GM20431 (cell line): ENCODE measurements around the gene ACTR6.
"Not testable (repeated sequence)": the region's sequence is repeated elsewhere in the genome, so short reads cannot be mapped to it uniquely, and the experiment has no call there.

Experiments
- in situ Hi-C: fragments of 300-500 bp; cut with MseI, MboI; formaldehyde crosslinking; loops from one replicate; pipeline ENCODE4 v1.15.0; 2020; ENCODE audit warnings: low sequenced_read_pairs; ENCODE audit not compliant: unreplicated experiment

The ACTR6 gene

DNA sequence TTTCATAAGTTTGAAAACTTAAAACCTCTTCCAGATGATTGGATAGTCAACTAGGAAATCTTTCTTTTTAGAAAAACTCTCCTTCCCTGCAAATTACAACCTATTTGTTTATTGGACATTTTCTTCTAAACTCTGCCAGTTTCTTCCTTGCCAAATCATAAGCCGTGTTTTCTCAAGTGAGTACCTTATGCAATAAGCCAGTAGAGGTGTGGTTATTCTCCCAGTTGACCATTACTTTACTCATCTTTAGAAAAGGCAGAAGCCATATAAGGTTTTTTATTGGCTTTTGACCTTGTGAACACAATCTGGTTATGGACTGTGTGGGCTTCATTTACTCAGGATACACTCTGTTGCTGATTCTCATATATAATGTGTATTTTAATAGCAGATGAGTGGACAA, 14.6 kb downstream of the ACTR6 start:
- in situ Hi-C loops = no loop called here

DNA sequence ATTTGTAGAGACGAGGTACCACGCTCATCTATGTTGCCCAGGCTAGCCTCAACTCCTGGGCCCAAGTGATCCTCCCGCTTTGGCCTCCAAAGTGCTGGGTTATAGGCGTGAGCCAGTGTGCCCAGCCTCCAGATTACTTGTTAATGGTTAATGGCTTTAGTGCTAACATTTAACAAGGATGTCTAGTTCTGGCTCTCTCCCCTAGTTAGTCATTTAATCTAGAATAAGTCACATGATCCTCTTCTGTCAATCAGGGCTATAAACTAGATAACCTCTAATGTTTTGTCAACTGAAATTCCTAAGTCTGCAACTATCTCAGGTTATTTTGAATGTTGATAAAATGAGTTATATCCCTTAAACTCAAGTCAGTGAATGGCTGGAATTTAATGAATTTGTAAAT, 15.7 kb downstream of the ACTR6 start:
- in situ Hi-C loops = no loop called here

GRCh38 chr12:100219328-100220109, 18.9 kb downstream of the ACTR6 start:
- in situ Hi-C loops = no loop called here

DNA sequence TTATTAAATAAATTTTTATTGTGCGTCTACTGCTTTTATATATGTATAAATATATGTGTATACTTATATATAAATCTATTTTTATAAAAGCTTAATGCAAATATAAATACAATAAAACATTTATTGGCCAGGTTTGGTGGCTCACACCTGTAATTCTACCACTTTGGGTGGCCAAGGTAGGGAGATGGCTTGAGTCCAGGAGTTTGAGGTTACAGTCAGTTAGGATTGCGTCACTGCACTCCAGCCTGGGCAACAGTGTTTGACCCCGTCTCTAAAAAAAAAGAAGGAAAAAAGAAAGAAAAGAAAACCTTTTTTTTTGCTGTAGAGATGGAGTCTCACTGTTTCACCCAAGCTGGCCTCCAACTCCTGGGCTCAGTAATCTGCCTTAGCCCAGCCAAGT, 20.9 kb downstream of the ACTR6 start:
- in situ Hi-C loops = no loop called here

- in situ Hi-C loops = not testable (repeated sequence)
Measured at GRCh38 chr12:100222173-100222572, 21.6 kb downstream of the ACTR6 start.

GRCh38 chr12:100225491-100225890, 24.9 kb downstream of the ACTR6 start:
- in situ Hi-C loops = loop anchor here (25.0 kb wide), 2 partner anchors 187 to 337 kb away; partner anchors contain the start of gene GAS2L3

DNA sequence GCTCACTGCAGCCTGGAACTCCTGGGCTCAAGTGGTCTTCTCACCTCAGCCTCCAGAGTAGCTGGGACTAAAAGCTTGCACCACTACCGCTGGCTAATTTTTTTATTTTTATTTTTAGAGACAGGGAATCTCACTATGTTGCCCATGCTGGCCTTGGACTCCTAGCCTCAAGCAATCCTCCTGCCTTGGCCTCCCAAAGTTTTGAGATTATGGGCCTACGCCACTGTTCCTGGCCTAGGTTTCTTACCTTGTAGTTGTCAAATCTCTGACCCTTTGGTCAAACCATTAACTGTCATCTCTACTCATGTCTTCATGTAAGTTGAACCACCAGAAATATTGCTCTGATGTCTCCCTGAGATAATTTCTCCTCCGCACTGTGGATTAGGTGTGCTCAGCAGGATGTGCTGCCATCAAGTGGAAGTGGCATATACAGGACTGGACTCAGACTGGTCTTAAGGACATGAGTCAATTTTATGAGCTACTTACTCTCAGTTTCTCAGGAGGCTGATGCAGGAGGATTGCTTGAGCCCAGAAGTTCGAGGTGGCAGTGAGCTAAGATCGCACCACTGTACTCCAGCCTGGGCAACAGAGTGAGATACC, 28.5 kb downstream of the ACTR6 start:
- in situ Hi-C loops = loop anchor here (25.0 kb wide), 2 partner anchors 183 to 333 kb away; partner anchors contain the start of gene GAS2L3

DNA sequence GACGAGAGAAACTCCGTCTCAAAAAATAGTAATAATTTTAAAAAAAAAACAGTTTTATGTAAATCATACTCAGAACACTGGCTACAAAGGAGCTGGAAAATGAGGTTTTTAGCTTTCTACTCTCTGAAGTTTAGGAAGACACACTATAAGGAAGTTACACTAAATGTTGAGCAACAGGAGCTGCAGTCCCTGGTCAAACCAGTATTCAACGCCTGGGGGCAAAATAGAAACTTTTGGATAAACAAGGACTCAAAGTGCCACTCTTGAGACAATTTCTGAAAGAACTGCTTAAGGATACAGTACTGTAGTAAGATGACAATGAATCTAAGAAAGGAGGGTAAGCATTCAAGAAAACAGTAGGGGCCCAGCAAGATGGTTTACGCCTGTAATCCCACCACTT, 29.3 kb downstream of the ACTR6 start:
- in situ Hi-C loops = loop anchor here (25.0 kb wide), 2 partner anchors 182 to 332 kb away; partner anchors contain the start of gene GAS2L3

GRCh38 chr12:100231873-100232272, 31.3 kb downstream of the ACTR6 start:
- in situ Hi-C loops = loop anchor here (25.0 kb wide), 2 partner anchors 180 to 330 kb away; partner anchors contain the start of gene GAS2L3

DNA sequence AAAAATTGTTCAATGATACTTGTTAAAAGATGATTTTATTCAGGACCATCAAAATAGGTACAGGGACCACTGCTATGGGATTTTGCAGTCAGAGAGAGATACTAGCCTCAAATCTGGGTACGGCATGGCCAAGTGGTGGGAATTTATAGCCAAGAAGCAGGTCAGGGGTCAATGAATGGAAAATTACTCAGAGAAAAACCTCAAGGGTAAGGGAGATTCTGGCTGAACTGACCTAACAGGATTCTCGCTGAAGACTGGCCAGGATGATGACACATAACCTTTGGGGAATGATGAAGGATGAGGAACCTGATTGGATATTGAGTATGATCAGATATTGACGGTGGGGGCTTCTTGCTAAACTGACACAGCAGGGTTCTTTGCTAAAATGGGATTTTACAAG, 33.6 kb downstream of the ACTR6 start:
- in situ Hi-C loops = loop anchor here (25.0 kb wide), 2 partner anchors 178 to 328 kb away; partner anchors contain the start of gene GAS2L3

- in situ Hi-C loops = loop anchor here (25.0 kb wide), 2 partner anchors 178 to 328 kb away; partner anchors contain the start of gene GAS2L3
Measured at GRCh38 chr12:100234591-100235304, 34.1 kb downstream of the ACTR6 start.

DNA sequence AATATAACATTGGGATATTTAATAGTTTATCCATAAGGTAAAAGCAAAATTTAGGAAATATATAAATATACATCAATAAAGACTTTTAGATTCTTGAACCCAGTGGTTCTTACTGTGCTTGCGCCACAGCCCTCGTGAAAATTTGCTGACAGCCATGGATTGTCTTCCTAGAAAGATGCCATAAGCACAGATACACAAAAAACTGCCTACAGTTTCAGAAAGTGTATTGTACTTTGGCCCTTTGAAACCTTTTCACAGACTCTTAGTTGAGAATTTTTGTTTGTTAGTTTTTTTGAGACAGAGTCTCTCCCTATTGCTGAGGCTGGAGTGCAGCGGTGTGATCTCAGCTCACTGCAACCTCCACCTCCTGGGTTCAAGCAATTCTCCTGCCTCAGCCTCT, 38.2 kb downstream of the ACTR6 start:
- in situ Hi-C loops = loop anchor here (25.0 kb wide), 2 partner anchors 174 to 324 kb away; partner anchors contain the start of gene GAS2L3

GRCh38 chr12:100239589-100239988, 39.0 kb downstream of the ACTR6 start:
- in situ Hi-C loops = loop anchor here (25.0 kb wide), 2 partner anchors 173 to 323 kb away; partner anchors contain the start of gene GAS2L3

DNA sequence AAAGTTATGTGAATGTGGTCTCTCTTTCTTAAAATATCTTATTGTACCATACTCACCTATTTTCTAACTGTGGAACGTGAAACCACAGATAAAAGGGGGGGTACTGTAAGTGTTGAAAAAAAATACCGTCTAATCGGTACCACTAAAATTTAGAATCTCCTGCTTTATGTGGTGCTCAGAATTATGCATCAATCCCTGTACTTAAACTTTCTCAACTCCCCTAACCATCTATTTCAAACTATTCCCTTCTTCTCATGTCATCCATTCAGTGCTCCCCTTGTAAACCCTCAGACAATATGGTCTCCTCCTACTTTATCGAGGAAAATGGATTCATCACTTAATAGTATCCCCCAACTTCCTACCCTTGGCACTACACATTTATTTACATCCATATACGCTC, 42.5 kb downstream of the ACTR6 start:
- in situ Hi-C loops = loop anchor here (25.0 kb wide), 2 partner anchors 169 to 319 kb away; partner anchors contain the start of gene GAS2L3

- in situ Hi-C loops = loop anchor here (25.0 kb wide), 2 partner anchors 165 to 315 kb away; partner anchors contain the start of gene GAS2L3
Measured at GRCh38 chr12:100247765-100248164, 47.1 kb downstream of the ACTR6 start.

- in situ Hi-C loops = loop anchor here (25.0 kb wide), 2 partner anchors 163 to 313 kb away; partner anchors contain the start of gene GAS2L3
Measured at GRCh38 chr12:100248886-100249285, 48.3 kb downstream of the ACTR6 start.

GRCh38 chr12:100249941-100250340, 49.3 kb downstream of the ACTR6 start:
- in situ Hi-C loops = loop anchor here (25.0 kb wide), 2 partner anchors 162 to 312 kb away; partner anchors contain the start of gene GAS2L3

DNA sequence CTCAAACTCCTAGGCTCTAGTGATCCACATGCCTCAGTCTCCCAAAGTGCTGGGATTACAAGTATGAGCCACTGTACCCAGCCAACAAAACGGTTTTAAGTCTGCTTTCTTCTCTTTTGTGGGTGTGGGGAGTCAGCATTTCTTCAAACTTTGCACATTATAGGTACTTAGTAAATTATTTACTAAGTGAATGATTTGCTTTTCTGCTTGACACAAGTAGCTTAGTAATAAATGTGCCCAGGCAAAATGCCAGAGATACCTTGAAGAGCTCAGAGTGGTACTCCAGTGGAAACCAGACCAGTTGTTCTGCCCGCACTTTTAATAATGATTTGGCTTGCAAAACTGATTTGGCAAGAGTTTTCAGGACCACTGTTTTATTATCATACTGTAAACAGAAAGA, 51.3 kb downstream of the ACTR6 start:
- in situ Hi-C loops = no loop called here

DNA sequence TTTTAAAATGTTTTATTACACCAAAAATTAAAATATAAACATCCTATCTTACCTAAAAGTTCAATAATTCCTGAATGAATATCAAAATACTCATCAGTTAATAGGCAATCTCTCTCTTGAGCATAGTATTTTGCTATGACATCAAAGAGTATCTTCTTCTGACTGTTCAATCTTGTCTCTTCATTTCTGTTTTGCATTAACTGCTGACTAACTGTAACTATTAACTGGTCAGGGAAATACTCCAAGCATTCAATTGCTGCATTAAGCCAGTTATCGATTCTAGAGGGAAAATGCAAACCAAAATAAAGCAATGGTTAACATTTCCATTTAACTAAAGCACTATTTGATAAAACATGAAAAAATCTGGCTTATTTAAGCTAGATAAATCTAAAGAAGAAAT, 52.8 kb downstream of the ACTR6 start:
- in situ Hi-C loops = no loop called here

DNA sequence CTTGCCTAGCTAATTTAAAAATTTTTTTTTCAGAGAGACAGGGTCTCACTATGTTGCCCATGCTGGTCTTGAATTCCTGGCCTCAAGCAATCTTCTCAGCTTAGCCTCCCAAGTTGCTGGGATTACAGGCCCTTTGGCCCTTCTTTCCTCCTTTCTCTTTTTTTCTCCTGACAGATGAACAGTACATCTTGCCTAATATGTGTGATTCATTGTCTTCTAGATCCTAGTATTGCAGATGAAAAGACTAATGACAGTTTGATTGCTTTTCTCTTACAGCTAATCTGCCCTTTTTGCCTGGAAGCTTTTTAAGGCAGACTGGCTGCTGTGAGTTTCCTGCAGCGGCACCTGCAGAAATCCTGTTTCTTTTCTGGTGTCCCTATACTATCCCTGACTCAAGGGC, 54.3 kb downstream of the ACTR6 start:
- in situ Hi-C loops = no loop called here
